ENCODE data around the gene MYL6.

The MYL6 gene

DNA sequence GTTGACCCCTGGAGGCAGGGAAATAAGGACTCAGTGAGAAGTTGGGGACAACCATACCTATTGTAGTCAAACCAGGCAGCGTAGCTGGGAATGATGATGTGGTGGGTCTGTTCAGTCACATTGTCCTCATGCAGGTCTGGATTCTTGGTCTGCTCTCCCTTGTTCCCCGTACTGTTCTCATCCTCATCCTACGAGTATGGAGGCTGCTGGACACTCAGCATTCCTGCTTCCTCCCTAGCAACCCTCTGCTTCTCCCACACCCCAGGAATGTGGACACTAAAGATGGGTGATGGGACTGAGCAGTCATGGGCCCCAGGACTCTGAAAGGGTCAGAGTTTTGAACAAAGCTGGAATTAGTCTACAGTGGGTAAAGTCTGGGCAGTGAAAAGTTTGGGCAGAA, 20.2 kb downstream of the MYL6 start:
- no peak overlapping the region for H3K4me3 ChIP-seq (ENCODE audit: low read depth, low read length)
- no peak for DNase-seq (ENCODE audit: low read depth)
- TF ChIP-seq, protein P1, sequence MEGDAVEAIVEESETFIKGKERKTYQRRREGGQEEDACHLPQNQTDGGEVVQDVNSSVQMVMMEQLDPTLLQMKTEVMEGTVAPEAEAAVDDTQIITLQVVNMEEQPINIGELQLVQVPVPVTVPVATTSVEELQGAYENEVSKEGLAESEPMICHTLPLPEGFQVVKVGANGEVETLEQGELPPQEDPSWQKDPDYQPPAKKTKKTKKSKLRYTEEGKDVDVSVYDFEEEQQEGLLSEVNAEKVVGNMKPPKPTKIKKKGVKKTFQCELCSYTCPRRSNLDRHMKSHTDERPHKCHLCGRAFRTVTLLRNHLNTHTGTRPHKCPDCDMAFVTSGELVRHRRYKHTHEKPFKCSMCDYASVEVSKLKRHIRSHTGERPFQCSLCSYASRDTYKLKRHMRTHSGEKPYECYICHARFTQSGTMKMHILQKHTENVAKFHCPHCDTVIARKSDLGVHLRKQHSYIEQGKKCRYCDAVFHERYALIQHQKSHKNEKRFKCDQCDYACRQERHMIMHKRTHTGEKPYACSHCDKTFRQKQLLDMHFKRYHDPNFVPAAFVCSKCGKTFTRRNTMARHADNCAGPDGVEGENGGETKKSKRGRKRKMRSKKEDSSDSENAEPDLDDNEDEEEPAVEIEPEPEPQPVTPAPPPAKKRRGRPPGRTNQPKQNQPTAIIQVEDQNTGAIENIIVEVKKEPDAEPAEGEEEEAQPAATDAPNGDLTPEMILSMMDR (IDR thresholded peaks at IDR 0.05; ENCODE audit: control insufficient read depth, extremely low read depth, insufficient read depth) = no peak

DNA sequence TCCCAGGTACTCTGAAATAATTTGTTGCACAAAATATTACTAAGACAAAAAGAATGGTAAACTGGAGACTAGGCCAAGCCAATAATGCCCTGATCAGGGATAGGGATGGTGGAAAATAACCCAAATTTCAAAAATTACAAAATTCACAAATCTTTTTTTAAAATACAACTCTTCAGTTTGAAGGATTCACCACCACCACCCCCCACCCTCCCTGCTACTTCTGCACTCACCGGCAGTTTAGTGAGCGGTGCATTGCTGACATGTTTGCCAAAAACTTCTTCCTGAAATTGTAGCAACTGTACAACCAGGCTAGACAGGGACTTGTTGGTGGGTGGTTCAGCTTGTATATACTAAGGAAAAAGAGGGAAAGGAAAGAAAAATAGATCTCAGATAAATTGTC, 28.8 kb downstream of the MYL6 start:
- TF ChIP-seq, protein P1 (IDR thresholded peaks at IDR 0.05; ENCODE audit: control insufficient read depth, extremely low read depth, insufficient read depth) = no peak
- no peak for DNase-seq (ENCODE audit: low read depth)
- no peak overlapping the region for H3K4me3 ChIP-seq (ENCODE audit: low read depth, low read length)

DNA sequence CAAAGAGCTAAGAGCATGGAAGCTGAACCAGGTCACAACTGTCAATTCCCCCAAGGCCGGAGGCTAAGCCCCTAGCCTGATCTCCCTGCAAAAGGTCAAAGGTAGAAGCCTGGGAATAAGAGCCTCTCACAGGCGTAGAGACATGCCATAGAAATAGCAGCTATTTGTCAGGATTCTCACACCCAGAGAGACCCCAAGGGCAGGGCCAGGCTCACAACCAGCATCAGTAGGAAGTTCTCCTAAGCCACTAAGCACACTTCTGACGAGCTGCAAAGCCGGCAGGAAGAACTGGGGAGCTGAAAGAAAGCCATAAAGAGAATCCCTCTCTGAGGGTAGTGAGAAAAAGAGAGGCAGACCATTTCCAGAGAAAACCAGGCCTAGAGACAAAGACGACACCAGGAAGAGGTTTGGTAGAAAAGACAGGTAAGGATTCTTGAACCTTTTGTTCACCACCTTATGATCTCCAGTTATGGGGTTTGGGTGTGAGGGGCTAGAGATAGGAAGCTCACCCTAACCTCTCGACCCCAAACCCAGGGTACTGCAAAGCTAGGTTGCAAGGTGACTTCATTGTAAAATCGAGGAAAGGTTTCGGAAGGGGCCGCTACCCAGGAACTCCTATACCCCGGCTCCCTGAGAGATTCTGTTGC, 30.1 kb downstream of the MYL6 start:
- no peak for DNase-seq (ENCODE audit: low read depth)
- peak overlapping the region; percentile 85 for H3K4me3 ChIP-seq (ENCODE audit: low read depth, low read length)
- TF ChIP-seq, protein P1 (IDR thresholded peaks at IDR 0.05; ENCODE audit: control insufficient read depth, extremely low read depth, insufficient read depth) = no peak

DNA sequence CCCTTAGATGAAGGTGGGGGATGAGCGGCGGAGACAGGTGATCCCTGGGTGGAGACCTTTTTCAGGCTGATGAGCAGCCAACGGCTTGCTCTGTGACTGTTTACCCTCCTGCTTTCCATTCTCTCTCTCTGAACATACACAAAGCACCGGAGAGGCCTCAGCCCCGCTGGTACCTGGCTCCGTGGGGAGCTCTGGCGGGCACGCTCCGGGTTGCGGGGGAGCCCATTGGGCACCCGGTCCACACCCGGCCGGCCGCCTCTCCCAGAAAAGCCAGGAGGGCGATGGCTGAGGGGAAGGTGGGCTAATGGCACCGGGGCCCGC, 30.6 kb downstream of the MYL6 start:
- TF ChIP-seq, protein P1 (IDR thresholded peaks at IDR 0.05; ENCODE audit: control insufficient read depth, extremely low read depth, insufficient read depth) = no peak
- DNase-seq (ENCODE audit: low read depth) = no peak
- H3K4me3 ChIP-seq (ENCODE audit: low read depth, low read length) = peak overlapping the region; percentile 85

DNA sequence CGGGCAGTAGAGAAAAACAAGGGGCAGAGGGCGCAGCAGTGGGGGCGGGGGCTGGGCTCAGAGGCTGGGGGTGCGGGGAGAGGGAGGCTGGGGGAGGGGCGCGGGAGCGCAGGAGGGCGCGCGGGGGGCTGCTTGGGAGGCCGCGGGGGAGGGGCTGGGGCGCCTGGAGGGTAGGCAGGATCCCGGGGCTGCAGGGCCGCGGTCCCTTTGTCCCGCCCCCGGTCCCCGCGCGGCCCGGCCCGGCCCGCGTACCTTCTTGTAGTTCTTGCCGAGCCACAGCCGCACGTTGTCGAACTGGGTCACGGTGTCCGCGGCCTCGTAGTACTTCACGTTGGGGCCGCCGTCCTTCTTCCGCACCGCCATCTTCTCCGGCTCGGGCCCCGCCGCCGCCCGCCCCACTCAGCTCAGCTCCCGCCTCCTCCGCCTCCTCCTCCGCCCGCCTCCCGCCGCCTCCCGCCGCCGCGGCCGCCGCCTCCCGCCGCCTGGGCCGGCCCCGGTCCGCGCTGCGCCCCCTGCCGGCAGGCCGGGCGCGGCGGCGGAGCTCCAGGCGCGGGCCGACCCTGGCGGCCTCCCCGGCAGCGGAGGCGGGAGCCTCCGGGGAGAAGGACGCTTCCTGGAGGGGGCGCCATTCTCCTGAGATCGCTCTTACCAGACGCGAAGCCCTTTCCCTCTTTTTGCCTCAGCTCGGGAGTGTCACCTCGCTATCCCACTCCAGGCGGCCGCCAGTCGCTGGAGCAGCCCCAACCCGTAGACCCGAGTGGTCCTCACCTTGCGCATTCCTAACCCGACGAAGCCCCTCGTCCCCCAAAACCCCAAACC, 31.1 kb downstream of the MYL6 start, which contains the start of gene SMARCC2:
TSS of gene SMARCC2 (minus strand) at position 385 of the 819 bp plus-strand sequence. CDS start at position 363, 22 bp downstream.
- H3K4me3 ChIP-seq (ENCODE audit: low read depth, low read length) = peak within 1 kb of the TSS; percentile 85
- peak; percentile 50 for DNase-seq (ENCODE audit: low read depth)
- TF ChIP-seq, protein P1 (IDR thresholded peaks at IDR 0.05; ENCODE audit: control insufficient read depth, extremely low read depth, insufficient read depth) = peak; percentile 87

DNA sequence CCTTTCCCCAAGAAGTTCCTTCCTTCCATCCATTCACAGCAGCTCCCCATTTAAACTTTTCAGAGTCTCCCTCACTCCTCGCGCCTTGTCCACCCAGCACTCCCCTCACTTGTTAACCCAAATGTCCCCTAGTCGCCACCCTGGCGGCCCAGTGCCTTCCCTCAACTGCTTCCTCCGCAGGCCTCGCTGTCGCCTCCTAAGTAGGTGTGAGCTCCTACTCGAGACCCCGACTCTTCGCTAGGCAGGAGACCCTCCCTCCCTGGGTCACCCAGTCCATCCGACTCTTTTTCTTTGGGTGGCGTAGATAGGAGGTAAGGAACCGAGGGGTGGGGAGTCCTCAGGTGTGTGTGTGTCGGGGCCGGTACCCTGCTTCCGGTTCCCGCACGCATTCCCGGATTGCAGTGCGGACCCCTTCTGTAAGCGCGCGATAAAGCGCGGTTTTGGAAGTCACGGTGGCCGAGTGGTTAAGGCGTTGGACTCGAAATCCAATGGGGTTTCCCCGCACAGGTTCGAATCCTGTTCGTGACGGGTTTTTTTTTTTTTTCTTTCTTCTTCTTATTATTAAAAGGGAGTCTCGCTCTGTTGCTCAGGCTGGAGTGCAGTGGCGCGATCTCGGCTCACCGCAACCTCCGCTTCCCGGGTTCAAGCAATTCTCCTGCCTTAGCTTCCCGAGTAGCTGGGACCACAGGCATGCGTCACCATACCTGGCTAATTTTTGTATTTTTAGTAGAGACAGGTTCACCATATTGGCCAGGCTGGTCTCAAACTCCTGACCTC, 31.9 kb downstream of the MYL6 start:
- H3K4me3 ChIP-seq (ENCODE audit: low read depth, low read length) = peak overlapping the region; percentile 74
- peak; percentile 53 for DNase-seq (ENCODE audit: low read depth)
- TF ChIP-seq, protein P1 (IDR thresholded peaks at IDR 0.05; ENCODE audit: control insufficient read depth, extremely low read depth, insufficient read depth) = no peak

Data from LNCaP clone FGC (cell line).